Uterus (tissue), 2 donors: ENCODE data around the gene EWSR1.

Source experiments
- CTCF ChIP-seq, 4 experiments: fragments of 200-600 bp in 2 of 4; fragments of 450-650 bp in 2 of 4; sonication (generic) in 2 of 4; IDR thresholded peaks; one replicate each; pipeline ENCODE4 v1.5.1; 2016 to 2019; ENCODE audit warnings: antibody characterized with exemption in 4 of 4, mild to moderate bottlenecking in 2 of 4, moderate library complexity in 1 of 4
- POLR2A ChIP-seq, 2 donors: fragments of 450-650 bp; IDR thresholded peaks; one replicate each; pipeline ENCODE4 v1.6.1; 2016; ENCODE audit warnings: antibody characterized with exemption in 2 of 2, mild to moderate bottlenecking in 1 of 2, moderate library complexity in 1 of 2

- TF ChIP-seq CTCF (IDR thresholded peaks at IDR 0.05): no peak
- no peak for TF ChIP-seq POLR2A (IDR thresholded peaks at IDR 0.05)
Observed at GRCh38 chr22:29338398-29338797, 70.3 kb downstream of the EWSR1 start.
